ENCODE data around the gene SYNE2. TPM values are rescaled to one million over a fixed set of nuclear protein-coding genes. Genes with fewer than 3 reads are reported as not detected.
A peak's percentile ranks its signal among the peaks of the same experiment; 100 is the strongest.
"Not testable (repeated sequence)": the region's sequence is repeated elsewhere in the genome, so short reads cannot be mapped to it uniquely, and the experiment has no call there.

SYNE2 gene
- total and polyA plus RNA-seq, 4 donors: 14.7 to 197 (median 99.1) TPM

DNA sequence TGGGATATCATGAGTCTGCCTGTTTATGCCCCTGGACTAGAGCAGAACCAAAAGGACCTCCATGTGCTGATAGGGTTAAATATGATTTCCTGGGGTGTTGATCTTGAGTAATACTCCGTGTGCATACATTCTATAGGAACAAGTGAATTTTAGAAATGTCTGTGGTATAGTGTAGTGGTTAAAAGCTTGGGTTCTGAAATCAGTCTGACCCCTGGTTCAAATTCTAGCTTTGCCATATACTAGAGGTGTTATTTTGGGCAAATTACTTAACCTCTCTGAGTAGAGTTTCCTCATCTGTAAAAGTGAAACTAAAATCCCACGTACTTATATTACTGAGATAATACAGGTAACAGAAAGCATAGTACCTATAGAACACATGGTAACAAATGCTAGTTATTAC, 12.0 kb downstream of the SYNE2 start:
- 7 to 16% methylated on average over 1 of the region's 2 CpGs for WGBS, 2 donors

DNA sequence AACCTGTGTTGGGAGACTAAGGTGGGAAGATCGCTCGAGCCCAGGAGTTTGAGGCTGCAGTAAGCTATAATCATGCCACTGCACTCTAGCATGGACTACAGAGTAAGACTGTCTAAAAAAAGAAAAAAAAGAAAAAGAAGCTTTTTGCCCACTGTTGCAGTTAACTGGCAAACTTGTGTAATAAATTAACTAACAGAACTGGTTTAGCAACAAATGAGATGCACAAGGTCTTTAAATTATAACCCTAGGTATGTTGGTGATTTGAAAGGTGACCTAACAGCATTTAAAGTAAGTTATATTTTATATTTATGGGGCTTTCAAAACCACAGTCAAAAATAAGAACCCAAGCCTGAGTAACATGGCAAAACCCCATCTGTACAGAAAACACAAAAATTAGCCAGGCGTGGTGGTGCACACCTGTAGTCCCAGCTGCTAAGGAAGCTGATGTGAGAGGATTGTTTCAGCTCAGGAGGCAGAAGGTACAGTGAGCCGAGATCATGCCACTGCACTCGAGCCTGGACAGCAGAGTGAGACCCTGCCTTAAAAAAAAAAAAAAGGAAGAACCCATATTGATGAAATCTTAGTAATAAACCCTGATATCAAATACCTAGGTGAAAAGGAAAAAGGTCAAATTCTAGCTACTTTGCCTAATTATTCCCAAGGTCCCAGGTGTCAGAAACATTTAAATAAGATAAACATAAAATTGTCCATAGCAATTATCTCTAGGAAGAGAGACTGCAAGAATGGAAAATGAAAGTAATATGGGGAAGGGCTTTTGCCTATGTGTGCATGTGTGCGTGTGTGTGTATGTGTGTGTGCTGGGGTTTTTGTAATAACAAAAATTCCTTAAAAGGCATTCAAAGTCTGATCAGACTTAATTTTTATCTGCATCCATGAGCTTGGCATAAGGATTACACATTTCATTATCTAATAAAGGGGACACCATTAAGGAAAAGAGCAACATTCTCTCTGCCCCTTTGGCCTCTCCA, 15.4 kb downstream of the SYNE2 start:
- no peaks in the 10 kb centered on the region for H3K27me3 ChIP-seq (ENCODE audit: control insufficient read depth in 1 of 2, insufficient read depth in 2 of 2, low read length in 1 of 2)
- ATAC-seq (ENCODE audit: low FRiP score) (no peak), DNase-seq (no peak)
- no peak overlapping the region for H3K27ac ChIP-seq (ENCODE audit: low read depth in 1 of 2, low read length in 2 of 2)
- no peaks in the 10 kb centered on the region for H3K9me3 ChIP-seq (ENCODE audit: control insufficient read depth, low read length)
- no peaks in the 10 kb centered on the region for H3K36me3 ChIP-seq (ENCODE audit: control insufficient read depth in 1 of 2, insufficient read depth in 2 of 2, low read length in 1 of 2)
- H3K4me3 ChIP-seq (ENCODE audit: low read length in 2 of 2): no peak overlapping the region
- intact Hi-C loops (cut with DNase I): no loop called here
- peaks cover 4 to 6% of the 10 kb centered on the region in 2 donors for H3K4me1 ChIP-seq (ENCODE audit: control insufficient read depth in 1 of 2, insufficient read depth in 2 of 2, low read length in 2 of 2)
- 68 to 80% methylated on average over 6 of the region's 6 CpGs for WGBS, 2 donors

More for the DNA sequence above, 12.0 kb downstream of the SYNE2 start:
- H3K36me3 ChIP-seq (ENCODE audit: control insufficient read depth in 1 of 2, insufficient read depth in 2 of 2, low read length in 1 of 2); H3K4me3 ChIP-seq (ENCODE audit: low read length in 2 of 2); H3K27me3 ChIP-seq (ENCODE audit: control insufficient read depth in 1 of 2, insufficient read depth in 2 of 2, low read length in 1 of 2); H3K4me1 ChIP-seq (ENCODE audit: control insufficient read depth in 1 of 2, insufficient read depth in 2 of 2, low read length in 2 of 2); H3K9me3 ChIP-seq (ENCODE audit: control insufficient read depth, low read length); H3K27ac ChIP-seq (ENCODE audit: low read depth in 1 of 2, low read length in 2 of 2); ATAC-seq (ENCODE audit: low FRiP score); intact Hi-C loops (cut with DNase I); DNase-seq: not testable (repeated sequence)

DNA sequence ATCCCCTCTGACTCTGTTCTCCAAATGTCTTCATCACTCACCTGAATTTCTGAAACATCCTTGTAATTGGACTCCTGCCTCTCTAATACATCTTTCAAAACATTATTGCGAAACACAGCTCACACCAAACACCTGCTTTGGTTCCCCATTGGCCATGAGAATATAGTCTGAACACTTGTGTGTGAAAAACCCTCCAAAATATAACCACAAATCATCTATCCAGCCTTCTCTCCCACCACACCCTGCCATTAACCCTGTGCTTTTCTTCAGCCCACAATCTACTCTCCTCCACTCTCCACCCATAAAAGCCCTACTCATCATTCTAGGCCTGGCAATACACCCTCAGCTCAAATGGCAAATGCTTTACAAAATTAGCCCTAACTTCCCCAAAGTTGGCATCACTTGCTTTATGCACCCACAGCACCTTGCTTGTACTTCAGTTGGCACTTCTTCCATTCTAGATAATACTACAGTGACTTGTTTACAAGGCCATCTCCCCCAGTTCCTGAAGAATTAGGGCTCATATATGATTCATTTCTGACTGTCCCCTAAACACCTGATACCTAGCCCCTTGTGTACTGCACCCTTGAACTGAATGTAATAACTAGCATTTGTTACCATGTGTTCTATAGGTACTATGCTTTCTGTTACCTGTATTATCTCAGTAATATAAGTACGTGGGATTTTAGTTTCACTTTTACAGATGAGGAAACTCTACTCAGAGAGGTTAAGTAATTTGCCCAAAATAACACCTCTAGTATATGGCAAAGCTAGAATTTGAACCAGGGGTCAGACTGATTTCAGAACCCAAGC, 17.3 kb downstream of the SYNE2 start:
- H3K9me3 ChIP-seq (ENCODE audit: control insufficient read depth, low read length); H3K4me3 ChIP-seq (ENCODE audit: low read length in 2 of 2); DNase-seq; ATAC-seq (ENCODE audit: low FRiP score); intact Hi-C loops (cut with DNase I); H3K36me3 ChIP-seq (ENCODE audit: control insufficient read depth in 1 of 2, insufficient read depth in 2 of 2, low read length in 1 of 2); H3K27me3 ChIP-seq (ENCODE audit: control insufficient read depth in 1 of 2, insufficient read depth in 2 of 2, low read length in 1 of 2); H3K27ac ChIP-seq (ENCODE audit: low read depth in 1 of 2, low read length in 2 of 2); H3K4me1 ChIP-seq (ENCODE audit: control insufficient read depth in 1 of 2, insufficient read depth in 2 of 2, low read length in 2 of 2): not testable (repeated sequence)
- 98 to 100% methylated on average over 1 of the region's 2 CpGs for WGBS, 2 donors

DNA sequence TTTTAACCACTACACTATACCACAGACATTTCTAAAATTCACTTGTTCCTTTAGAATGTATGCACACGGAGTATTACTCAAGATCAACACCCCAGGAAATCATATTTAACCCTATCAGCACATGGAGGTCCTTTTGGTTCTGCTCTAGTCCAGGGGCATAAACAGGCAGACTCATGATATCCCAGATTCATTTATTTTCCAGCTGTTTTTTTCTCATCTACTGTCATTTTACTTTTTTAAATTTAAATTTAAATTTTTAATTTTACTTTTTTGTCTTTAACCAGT, 17.9 kb downstream of the SYNE2 start:
- H3K27me3 ChIP-seq (ENCODE audit: control insufficient read depth in 1 of 2, insufficient read depth in 2 of 2, low read length in 1 of 2); H3K4me3 ChIP-seq (ENCODE audit: low read length in 2 of 2); H3K27ac ChIP-seq (ENCODE audit: low read depth in 1 of 2, low read length in 2 of 2); intact Hi-C loops (cut with DNase I); H3K36me3 ChIP-seq (ENCODE audit: control insufficient read depth in 1 of 2, insufficient read depth in 2 of 2, low read length in 1 of 2); ATAC-seq (ENCODE audit: low FRiP score); H3K9me3 ChIP-seq (ENCODE audit: control insufficient read depth, low read length); DNase-seq: not testable (repeated sequence)
- H3K4me1 ChIP-seq (ENCODE audit: control insufficient read depth in 1 of 2, insufficient read depth in 2 of 2, low read length in 2 of 2): peaks cover 4 to 11% of the 10 kb centered on the region in 2 donors
- 0 to 4% methylated on average over 1 of the region's 1 CpG for WGBS, 2 donors

DNA sequence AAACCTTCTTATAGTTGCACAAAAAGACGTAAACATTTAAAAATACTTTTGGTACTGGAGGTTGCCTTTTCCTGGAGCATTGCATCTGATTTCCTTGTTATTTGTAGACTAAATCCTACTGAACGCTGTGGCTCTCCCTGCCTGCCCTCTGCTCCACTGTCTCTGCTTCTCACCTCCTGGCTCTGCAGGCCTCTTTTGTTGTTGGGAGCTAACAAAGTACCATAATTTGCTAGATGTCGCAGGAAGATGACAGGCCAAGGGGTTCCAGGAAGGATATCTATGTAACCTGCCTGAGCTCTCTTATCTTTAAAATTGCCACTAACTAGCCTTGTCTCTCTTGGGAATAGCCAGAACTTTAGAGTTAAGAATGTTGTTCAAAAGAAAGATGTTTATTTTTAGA, 21.4 kb downstream of the SYNE2 start:
- H3K27ac ChIP-seq (ENCODE audit: low read depth in 1 of 2, low read length in 2 of 2): peak overlapping the region; percentile 0 to 95

DNA sequence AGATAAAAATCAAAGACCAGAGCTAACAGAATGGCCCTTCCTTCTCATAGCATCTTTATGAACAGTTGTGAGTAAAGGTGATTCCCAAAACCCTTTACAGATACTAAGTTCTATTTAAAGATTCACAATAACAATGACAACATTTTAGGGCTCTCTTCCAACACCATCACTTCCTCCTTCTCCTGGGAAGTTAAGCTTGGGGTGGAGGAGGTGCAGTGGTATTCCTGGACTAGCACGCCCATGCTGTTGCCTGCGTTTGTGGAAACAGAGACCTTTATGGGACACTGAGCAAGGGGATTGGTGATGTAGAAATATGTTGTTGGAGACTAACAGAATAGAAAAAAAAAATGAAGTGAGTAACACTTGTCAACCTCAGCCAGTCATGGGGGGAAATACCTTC, 22.5 kb downstream of the SYNE2 start:
- no peaks in the 10 kb centered on the region for H3K9me3 ChIP-seq (ENCODE audit: control insufficient read depth, low read length)
- peaks cover 4 to 8% of the 10 kb centered on the region in 2 donors for H3K4me1 ChIP-seq (ENCODE audit: control insufficient read depth in 1 of 2, insufficient read depth in 2 of 2, low read length in 2 of 2)
- no peak overlapping the region for H3K4me3 ChIP-seq (ENCODE audit: low read length in 2 of 2)
- intact Hi-C loops (cut with DNase I): no loop called here
- ATAC-seq (ENCODE audit: low FRiP score) (no peak), DNase-seq (no peak)
- H3K36me3 ChIP-seq (ENCODE audit: control insufficient read depth in 1 of 2, insufficient read depth in 2 of 2, low read length in 1 of 2): no peaks in the 10 kb centered on the region
- WGBS, 2 donors: 8 to 21% methylated on average over 2 of the region's 2 CpGs
- peak overlapping the region; percentile 39 to 52 for H3K27ac ChIP-seq (ENCODE audit: low read depth in 1 of 2, low read length in 2 of 2)
- H3K27me3 ChIP-seq (ENCODE audit: control insufficient read depth in 1 of 2, insufficient read depth in 2 of 2, low read length in 1 of 2): no peaks in the 10 kb centered on the region

More for the DNA sequence above, 21.4 kb downstream of the SYNE2 start:
- WGBS, 2 donors: 28 to 36% methylated on average over 3 of the region's 3 CpGs
- Histone ChIP-seq H3K4me3 (ENCODE audit: low read length in 2 of 2) (no peak overlapping the region), H3K36me3 (ENCODE audit: control insufficient read depth in 1 of 2, insufficient read depth in 2 of 2, low read length in 1 of 2) (no peaks in the 10 kb centered on the region), H3K4me1 (ENCODE audit: control insufficient read depth in 1 of 2, insufficient read depth in 2 of 2, low read length in 2 of 2) (peaks cover 7 to 11% of the 10 kb centered on the region in 2 donors), H3K27me3 (ENCODE audit: control insufficient read depth in 1 of 2, insufficient read depth in 2 of 2, low read length in 1 of 2) (no peaks in the 10 kb centered on the region), H3K9me3 (ENCODE audit: control insufficient read depth, low read length) (no peaks in the 10 kb centered on the region)
- intact Hi-C loops (cut with DNase I): no loop called here
- DNase-seq (no peak), ATAC-seq (ENCODE audit: low FRiP score) (no peak)

DNA sequence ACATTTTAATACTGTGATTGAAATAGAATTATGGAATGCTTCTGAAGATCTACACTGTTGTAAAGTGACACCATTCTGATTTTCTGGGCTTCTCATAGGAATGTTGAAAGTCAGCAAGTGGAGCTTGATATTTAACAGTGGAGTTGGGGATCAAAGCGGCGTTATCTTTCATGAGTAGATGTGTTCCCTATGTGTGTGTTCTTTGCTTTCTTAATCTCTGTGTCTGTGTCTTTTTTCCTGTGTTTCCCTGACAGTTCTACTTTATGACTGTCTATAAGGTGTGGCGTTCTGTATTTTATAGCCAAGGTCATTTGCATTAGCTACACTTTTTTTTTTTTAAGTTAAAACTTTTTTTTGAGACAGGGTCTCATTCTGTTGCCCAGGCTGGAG, 24.7 kb downstream of the SYNE2 start:
- ATAC-seq (ENCODE audit: low FRiP score) (no peak), DNase-seq (no peak)
- H3K4me3 ChIP-seq (ENCODE audit: low read length in 2 of 2): no peak overlapping the region
- H3K9me3 ChIP-seq (ENCODE audit: control insufficient read depth, low read length): no peaks in the 10 kb centered on the region
- intact Hi-C loops (cut with DNase I): loop anchor here in 1 of 2 donors (2.0 kb wide), 1 partner anchor 25 kb away; the partner anchor contains the start of gene SYNE2
- WGBS, 2 donors: 95% methylated on average over 3 of the region's 3 CpGs
- peak overlapping the region in 1 of 2 donors; percentile 78 for H3K27ac ChIP-seq (ENCODE audit: low read depth in 1 of 2, low read length in 2 of 2)
- no peaks in the 10 kb centered on the region for H3K27me3 ChIP-seq (ENCODE audit: control insufficient read depth in 1 of 2, insufficient read depth in 2 of 2, low read length in 1 of 2)
- H3K4me1 ChIP-seq (ENCODE audit: control insufficient read depth in 1 of 2, insufficient read depth in 2 of 2, low read length in 2 of 2): peaks cover 4 to 8% of the 10 kb centered on the region in 2 donors
- H3K36me3 ChIP-seq (ENCODE audit: control insufficient read depth in 1 of 2, insufficient read depth in 2 of 2, low read length in 1 of 2): no peaks in the 10 kb centered on the region

DNA sequence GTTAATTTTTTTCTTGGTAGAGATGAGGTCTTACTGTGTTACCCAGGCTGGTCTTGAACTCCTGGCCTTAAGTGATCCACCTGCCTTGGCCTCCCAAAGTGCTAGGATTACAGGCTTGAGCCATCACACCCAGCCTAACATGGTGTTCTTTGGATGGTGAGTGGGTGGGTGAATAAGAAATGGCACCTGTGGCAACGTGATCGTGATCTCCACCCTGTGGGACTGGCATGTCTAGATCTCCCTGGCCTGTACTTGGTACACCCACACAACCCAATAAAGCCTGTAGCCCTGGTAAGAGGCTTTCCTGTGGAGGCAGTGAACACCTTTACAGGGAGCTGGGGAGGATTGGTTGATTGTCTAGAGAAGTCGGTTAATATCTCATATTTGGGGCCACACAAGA, 25.2 kb downstream of the SYNE2 start:
- 94 to 95% methylated on average over 3 of the region's 3 CpGs for WGBS, 2 donors
- Histone ChIP-seq H3K27ac (ENCODE audit: low read depth in 1 of 2, low read length in 2 of 2) (peak overlapping the region; percentile 4 to 78), H3K36me3 (ENCODE audit: control insufficient read depth in 1 of 2, insufficient read depth in 2 of 2, low read length in 1 of 2) (no peaks in the 10 kb centered on the region), H3K27me3 (ENCODE audit: control insufficient read depth in 1 of 2, insufficient read depth in 2 of 2, low read length in 1 of 2) (no peaks in the 10 kb centered on the region), H3K4me1 (ENCODE audit: control insufficient read depth in 1 of 2, insufficient read depth in 2 of 2, low read length in 2 of 2) (peaks cover 4 to 8% of the 10 kb centered on the region in 2 donors), H3K4me3 (ENCODE audit: low read length in 2 of 2) (no peak overlapping the region), H3K9me3 (ENCODE audit: control insufficient read depth, low read length) (no peaks in the 10 kb centered on the region)
- intact Hi-C loops (cut with DNase I): no loop called here
- no peak for ATAC-seq (ENCODE audit: low FRiP score)
- DNase-seq: no peak

Data from aorta (tissue), 5 donors.